Smooth muscle cell of the brain vasculature (primary cell): ENCODE measurements around the gene RET.

ENCODE experiments used
- DNase-seq: peaks from one replicate; pipeline ENCODE4 v3.0.0-alpha.2; 2012; ENCODE audit warnings: low read depth, low spot score

RET gene

DNA sequence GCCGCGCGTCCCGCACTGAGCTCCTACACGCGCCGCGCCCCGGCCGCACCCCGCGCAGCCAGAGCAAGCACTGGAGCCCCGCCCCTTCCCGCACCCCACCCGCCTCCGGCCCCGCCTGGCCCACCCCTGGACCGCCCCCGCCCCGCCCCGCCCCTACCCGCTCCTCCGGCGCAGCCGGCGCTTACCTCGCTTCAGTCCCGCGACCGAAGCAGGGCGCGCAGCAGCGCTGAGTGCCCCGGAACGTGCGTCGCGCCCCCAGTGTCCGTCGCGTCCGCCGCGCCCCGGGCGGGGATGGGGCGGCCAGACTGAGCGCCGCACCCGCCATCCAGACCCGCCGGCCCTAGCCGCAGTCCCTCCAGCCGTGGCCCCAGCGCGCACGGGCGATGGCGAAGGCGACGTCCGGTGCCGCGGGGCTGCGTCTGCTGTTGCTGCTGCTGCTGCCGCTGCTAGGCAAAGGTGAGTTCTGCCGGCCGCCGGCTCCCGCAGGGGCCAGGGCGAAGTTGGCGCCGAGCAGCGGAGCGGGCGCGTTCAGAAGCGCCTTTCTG is at the start of gene RET:
Gene RET, plus strand, starts transcription at position 194 of the 545 bp plus-strand sequence. Its CDS starts 190 bp downstream, at position 384.
- DNase-seq: no peak

DNA sequence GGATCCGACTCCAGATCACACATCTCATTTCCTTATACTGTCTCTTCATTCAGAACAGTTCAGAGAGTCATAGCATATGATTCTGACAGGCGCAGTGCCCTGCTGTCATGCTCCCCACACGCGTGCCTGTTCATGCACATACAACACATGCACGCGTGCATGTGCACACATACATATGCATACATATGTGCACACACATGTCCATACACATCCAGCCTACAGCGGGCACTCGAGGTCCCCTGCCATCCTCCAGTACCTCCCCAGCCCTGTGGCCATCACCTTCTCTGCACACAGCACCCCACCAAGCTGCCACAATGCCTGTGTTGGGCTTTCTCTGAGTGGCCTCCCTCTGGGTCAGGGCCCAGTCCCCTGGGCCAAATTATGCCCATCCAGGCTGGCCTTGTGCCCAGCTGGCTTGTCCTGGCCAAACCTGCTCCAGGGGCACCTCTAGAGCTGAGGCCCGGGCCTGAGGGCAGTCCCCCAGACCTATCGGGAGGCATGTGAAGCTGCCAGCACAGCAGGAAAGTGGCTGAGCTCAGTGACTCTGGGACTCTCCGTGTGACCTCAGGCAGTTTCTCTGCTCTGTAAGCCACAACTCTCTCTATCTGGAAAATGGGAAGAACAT is 49.4 kb upstream of the RET start:
- DNase-seq: no peak

DNA sequence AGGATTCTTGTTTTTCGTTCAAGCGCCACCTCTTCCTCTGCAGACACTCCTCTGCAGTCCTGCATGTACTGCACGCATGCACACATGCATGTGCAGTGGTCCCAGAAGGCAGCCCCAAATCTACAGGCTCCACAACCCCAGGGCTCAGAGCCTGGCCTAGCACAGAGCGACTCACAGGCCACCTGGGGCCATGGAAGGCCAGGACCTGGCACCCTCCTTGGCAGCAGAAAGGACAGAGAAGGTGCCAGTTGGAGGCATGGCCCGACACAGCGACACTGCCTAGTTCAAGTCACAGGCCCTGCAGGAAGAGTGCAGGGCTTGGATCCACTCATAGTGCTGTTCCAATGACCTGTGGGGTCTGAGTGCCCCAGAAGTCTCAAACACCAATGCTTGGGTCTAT is 48.7 kb upstream of the RET start:
- DNase-seq: no peak

DNA sequence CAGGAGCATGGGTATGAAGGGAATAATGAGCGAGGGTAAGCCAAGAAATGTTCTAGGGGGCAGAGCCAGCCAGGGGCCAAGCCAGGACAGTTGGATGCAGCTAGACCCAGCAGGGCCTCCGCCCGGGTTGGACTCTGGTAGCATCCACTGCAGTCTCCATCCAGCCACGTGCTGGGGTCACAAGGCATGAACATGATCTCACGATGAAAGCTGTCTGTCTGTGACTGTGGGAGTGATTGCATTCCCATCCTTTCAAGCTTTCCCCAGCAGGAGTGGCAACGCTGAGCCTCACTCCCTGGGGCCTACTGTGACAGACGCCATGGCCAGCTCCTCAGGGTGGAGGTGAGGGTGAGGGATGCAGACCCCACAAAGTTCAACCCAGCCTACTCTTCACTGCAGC is 47.8 kb upstream of the RET start:
- DNase-seq: no peak

DNA sequence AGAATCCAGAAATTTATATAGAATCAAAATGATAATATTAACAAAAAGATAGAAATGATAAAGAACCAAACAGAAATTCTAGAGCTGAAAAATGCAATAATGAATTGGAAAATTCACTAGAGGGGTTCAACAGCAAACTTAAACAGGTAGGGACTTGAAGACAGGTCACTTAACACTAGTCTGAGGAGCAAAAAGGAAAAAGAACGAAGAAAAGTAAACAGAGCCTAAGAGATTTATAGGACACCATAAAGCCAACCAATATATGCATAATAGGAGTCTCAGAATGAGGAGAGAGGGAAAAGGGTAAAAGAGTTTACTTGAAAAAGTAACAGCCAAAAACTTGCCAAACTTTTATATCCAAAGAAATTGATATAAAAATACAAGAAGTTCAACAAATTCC is 44.3 kb upstream of the RET start:
- DNase-seq: no peak

DNA sequence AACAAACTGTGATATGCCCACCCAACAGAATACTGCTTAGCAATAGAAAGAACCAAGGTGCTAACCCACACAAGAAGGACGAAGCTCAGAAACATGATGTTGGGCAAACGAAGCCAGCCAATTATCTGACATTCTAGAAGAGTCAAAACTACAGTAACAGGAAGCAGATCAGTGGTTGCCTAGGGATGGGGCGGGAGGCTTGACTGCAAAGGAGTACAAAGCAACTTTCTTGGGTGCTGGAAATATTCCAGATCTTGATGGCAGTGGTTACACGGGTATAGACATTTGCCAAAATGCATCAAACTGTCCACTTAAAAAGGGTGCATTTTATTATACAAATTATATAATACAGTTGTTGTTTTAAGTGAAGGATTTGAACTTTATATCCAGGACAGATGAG is 41.1 kb upstream of the RET start:
- no peak for DNase-seq

DNA sequence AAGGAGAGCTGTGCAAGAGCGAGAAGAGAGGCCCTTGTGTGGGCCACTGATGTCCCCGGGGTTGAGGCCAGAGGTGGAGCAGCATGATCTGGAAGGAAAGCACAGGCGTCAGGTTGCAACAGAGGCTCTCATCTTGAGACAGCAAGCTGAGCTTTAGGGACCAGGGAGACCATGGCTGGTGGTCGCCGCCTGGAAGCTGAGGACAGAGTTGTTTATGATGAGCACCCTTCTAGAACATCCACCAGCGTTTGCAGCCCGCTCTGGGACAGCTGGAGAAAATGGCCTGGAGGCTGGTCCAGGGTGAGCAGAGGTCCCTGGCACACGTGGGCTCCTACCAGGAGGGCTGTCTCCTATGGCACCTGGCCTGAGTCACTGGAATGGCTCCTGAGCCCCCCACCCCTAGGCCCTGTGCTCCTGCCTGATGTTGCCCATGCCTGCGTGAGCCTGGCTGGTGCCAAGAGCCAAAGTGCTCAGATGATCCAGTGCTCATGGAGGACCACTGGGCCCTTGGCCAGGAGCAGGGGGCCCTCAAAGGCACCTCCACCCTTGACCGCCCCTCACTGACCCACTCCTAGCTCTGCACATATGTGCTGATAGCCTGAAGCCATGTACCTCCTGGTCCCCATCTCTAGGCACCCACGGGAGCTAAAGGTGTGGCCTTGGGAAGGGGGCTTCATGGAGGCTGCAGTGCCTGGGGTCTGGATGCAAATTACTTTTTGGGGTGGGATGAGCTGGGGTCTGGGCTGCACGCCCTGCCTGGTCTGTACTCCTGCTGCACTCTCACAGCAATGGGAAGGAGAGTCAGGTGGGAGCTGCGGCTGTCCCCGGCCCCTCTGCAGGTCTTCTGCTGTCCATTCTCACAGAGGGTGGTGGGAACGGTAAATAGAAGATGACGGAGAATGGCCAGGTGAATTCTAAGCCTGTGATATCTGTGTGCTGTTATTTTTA is 40.1 kb upstream of the RET start:
- DNase-seq: no peak

DNA sequence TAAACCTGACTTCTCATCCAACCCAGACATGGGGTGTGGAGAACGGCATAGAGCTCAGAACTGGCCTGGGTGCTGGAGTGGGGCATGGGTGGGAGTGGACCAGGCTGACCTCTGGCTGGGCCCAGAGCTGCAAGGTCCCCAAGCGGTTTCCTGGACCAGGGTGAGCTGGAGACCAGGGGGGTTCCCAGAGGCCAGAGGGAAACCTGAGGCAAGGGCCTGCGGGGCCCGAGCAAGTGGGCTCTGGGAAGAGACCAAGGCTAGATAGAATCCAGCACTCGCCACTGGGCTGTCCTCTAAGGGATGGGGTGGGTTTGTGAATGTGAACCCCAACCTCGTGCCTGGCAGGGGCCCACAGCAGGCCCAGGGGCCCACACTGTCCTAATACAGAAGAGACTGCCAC is 39.4 kb upstream of the RET start:
- DNase-seq: no peak

DNA sequence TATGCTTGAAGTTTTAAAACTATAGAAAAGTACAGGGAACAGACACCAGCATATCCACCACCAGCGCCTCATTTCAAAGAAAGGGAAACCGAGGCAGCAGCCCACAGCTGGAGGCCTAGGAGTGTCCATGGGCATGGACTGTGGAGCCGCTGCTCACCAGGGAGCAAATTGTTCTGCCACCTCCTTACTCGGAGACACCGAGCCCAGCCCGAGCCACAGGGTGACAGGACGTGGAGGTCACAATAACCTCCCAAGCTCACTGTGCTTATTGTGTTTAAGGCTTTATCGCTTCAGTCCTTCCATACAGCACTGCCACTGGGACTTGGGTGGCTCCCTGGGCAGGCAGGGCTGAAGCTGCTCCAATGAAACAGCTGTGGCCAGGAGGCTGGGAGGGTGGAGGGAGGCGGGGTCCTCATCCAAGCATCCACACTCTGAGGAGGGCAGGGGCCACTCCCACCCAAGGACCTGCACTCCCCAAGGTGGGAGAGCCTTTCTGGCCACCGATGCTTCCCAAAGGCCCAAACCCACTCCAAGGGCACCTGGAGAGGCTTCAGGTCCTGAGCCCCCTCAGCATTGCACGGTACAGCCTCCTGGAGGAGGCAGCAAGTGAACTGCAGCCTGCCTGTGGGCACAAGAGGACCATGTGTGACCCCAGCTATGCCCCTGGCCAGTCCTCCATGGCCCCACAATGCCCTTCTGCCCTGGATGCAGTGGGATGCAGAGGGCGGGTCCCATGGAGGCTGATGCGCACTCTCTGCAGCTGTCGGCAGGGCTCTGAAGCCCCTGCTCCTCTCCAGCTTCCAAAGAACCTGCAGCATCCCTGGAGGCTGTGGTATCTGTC is 38.7 kb upstream of the RET start:
- DNase-seq: no peak

DNA sequence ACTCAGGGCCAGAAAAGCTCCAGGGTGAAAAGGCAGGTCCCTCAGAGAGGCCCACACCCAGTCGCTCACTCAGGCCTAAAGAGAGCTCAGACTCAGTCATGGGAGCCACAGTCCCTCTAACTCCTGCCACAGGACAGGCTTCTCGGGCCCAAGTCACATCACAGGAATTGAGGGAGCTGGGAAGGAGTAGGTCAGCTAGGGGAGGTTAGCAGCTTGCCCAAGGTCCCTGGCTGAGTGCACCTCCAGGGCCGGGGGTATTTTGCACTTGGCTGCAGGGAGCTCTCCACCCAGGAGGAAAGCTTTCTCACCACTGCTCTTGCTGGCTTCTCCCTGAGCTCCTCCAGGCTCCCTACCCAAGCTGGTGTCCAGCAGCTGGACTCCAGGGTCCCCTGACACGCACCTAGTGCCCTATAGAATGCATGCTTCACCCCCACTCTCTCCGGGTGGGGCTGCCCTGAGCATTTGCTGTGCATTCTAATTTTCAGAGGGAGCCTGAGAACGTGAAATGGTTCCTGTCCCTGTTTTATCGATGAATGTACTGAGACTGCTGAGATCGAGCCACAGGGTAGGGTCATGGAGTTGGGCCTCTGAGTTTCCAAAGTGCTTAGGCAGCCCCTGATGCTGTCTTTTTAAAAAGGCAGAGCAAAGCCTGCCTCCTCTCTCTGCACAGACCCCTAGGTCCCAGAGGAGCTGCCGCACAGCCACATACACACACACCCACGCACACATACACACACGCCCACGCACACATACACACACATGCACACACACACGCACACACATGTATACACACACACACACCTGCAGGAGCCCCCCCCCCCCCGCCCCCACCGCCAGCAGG is 37.9 kb upstream of the RET start:
- DNase-seq: no peak

DNA sequence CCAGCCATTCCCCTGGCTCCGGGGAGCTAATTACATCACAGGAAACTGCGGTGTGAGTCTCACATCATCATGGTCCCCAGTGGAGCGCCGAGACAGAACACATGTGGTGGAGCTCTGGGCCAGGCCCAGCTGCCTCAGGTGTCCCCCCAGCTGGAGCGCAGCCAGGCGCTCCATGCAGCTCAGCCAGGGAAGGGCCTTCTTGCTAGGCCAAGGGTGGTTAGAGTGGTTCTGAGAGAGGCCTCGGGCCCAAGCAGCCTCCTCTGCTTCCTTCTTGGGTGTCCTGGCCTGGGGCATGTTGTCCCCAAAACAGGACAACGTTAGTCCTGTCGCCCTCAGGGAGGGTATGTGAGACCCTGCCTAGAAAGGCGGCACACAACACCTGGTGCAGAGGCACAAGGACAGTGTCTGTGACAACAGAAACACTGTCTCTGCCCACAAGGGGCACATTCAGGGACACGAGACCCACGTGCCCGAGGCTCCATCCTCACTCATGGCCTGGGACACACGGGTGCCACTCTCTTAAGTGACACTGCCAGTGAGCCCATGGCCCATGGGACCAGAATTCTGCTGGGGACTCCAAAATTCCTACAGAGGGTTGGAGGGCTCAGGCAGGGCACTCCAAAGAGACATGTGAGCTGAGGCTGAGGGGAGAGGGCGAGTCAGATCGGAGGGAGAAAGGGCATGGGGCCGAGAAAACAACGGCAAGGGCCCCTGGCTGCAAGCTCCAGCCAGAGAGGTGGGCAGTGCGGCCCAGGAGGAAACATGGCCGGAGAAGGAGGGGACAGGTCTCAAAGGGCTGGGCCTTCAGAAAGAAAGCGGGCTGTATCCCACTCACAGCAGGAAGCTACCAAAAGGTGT is 37.0 kb upstream of the RET start:
- no peak for DNase-seq

DNA sequence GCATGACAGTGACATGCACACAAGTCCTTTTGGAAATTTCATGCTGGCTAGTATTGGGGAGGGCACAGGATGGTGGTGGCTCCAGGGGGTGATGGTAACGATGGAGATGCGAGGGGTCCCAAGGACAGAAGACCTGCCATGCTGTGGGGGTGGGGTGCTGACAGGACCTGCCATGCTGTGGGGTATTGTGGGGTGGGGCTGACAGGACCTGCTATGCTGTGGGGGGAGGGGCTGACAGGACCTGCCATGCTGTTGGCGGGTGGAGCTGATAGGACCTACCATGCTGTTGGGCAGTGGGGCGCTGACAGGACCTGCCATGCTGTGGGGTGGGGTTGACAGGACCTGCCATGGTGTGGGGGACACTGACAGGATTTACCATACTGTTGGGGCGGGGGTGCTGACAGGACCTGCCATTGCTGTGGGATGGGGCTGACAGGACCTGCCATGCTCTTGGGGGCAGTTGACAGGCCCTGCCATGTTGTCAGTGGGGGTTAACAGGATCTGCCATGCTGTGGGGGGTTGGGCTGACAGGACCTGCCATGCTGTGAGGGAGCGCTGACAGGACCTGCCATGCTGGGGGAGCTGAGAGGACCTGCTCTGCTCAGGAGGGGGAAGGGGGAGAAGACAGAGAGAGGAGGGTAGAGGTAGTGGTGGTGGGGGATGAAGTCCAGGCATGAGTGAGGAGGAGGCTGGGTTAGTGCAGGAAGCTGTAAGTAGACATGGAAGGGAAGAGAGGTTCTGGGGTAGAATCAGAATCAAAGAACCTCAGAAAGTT is 36.2 kb upstream of the RET start:
- no peak for DNase-seq

DNA sequence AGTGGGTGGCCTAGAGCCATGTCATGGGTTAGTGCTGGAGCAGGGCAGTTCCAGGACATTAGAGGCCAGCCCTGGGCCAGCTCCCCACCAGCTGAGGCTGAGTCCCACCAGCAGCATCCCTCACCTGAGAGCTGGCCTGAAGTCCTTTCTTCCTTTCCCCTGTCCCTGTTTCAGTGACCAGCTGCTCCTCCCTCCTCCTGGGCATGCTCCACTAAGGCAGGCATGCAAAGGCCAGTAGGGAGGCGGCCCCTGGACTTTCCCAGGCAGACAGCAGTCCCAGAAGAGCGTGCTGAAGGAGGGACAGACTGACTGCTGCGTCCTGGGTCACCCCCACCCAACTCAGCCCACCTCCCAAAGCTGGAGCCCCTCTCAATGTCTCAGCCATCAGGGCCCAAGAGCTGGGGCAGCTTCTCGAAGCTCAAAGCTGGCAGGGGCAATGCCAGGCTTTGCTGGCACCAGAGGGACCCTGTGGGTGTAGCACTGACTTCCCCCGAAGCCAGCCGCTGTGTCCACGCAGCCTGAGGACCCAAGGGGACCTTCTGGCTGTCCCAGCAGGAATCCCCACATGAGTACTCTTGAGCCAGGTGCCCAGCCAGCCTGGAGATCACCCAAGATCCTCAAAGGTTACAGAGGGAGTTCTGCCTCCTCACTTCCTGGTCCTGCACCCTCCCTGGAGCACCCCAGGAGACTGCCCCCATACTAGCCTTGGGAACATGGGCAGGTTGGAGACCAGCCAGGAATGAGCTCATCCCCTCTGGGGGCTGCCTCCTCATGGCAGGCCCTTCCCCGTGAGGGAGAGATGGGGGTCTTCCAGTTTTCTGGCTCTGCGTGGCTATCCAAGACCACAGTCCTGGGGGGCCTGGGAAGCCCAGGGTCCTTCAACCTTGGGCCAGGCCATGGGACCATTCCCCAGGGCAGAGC is 35.2 kb upstream of the RET start:
- DNase-seq: no peak

DNA sequence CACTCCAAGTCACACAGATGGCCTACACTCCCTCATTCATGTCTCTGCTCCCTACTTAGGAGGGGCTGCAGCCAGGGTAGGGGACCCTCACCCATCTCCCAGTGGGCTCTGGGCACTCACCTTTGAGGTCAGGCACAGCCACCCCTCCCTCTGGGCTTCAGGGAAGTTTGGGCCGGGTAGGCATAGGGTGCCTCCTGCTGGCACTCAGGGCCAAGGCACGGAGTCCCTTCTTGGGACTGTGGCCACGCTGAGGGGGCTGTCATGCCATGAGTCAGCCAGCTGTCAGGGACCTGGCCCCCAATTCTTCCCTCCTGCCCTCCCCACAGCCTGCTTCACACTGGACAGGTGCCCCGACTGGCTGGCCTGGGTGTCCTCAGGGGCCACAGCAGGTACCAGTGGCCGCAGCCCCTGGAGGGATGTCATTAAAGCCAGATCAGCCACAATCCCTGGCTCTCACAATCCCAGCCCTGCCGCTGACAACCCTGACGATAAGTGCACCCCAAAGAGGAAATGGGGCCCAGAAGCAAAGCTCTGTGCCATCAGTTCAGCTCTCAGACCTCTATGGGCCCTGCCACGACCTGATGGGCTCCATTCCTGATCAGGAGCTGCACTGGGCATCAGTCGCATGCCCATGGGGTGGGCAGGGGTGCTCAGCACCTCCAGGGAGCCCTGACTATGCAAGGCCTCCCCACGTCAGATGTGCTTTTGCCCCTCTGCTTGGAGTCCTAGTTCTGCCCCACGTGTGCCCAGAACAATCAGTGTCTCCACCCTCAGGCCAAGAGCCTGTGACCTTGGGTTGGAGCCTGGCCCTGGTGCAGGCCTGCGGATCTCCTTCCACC is 34.1 kb upstream of the RET start:
- DNase-seq: no peak

DNA sequence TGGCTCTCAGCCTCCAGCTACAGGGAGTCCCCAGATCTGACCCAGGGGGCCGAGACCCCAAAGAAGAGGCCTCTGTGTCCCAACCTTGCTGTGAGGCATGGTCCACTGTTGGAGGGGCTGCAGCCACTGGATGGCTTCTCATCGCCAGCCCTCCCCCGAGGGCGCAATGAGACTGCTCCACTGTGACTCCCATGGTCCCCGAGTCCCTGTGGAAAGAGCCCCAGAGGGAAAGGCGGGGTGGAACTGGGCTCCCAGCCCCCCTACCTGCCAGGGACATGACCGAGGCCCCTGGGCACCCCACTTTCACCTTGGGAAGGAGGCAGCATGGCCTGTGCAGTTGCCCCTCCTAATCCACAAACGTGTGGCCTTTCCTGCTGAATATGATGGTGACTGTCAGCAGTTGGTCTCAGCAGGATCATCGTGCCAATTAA is 33.5 kb upstream of the RET start:
- DNase-seq: no peak

DNA sequence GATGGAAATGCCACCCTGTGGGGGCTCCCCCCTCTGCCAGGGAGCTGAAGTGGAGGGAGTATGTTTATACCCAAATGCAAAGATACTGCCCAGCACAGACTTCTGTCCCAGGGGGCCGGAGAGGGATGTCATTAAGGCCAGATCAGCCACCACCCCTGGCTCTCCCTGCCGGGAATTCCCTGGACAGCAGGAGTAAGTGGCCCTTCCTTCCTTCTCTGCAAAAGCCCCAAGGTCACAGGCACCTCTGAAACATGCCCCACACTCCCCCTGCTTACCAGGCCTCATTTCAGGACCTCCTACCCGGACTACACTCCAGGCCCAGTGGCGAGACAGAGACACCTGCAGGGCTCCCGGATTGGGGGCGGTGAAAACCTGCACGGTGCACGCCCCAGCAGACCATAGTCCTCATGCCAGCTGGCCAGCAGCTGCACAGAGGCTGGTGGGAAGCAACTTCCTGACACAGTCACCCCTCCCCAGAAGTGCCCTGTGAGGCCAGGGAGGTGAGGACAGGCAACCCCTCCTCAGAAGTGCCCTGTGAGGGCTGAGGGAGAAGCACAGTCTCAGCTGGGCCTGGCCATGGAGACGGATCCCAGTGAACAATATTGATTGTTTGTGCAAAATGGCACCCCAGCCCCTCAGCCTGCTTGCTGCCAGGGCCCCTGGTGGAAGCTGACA is 33.0 kb upstream of the RET start:
- no peak for DNase-seq
